Epithelial cell of proximal tubule (primary cell): ENCODE data around the gene AFTPH. TPM values are rescaled to one million over a fixed set of nuclear protein-coding genes. Genes with fewer than 3 reads are reported as not detected.

Experiments used
- DNase-seq: peaks from one replicate; pipeline ENCODE4 v3.0.0-alpha.2; 2011; ENCODE audit warnings: low read depth
- H3K4me3 ChIP-seq: 2 replicates; pipeline ENCODE4 v1.5.1; 2011; ENCODE audit warnings: low read depth, mild to moderate bottlenecking, low read length
- CTCF ChIP-seq: conservative IDR thresholded peaks from 2 replicates; pipeline ENCODE4 v1.5.1; 2012; ENCODE audit warnings: low read depth, mild to moderate bottlenecking, low read length
- total RNA-seq: library from RNA; depleted of rRNA; stranded (reverse); fragments of >200 nt; gene quantifications from 2 replicates; pipeline ENCODE4 v1.2.3, GENCODE V29; 2015

Gene AFTPH
- total RNA-seq, 1 donor from 2014 or later, result 12.1 TPM

DNA sequence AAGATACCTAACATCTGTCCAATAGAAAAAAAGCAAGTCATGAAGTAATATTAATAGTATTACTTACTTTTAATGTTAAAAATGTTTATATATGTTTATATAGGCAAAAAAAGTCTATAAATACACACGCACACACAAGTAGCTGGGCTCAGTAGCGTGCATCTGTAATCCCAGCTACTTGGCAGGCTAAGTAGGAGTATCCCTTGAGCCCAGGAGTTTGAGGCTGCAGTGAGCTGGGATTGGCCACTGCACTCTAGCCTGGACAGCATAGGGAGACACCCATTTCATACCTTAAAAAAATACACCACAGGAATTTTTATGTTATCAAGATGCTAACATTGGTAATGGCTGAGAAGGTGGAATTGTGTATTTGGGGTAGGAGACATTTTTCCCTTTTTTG is 17.4 kb upstream of the AFTPH start:
- H3K4me3 ChIP-seq, result no peak overlapping the region
- DNase-seq, result no peak
- no peak for TF ChIP-seq CTCF

- TF ChIP-seq CTCF, result no peak
- no peak overlapping the region for H3K4me3 ChIP-seq
- no peak for DNase-seq
Observed at GRCh38 chr2:64514008-64514407, 10.1 kb upstream of the AFTPH start.

GRCh38 chr2:64515086-64515485 is 9.0 kb upstream of the AFTPH start:
- no peak overlapping the region for H3K4me3 ChIP-seq
- no peak for DNase-seq
- TF ChIP-seq CTCF, result no peak

- H3K4me3 ChIP-seq, result no peak overlapping the region
- DNase-seq, result no peak
Observed at GRCh38 chr2:64516651-64517510, 7.2 kb upstream of the AFTPH start.

GRCh38 chr2:64517511-64517884 is 6.6 kb upstream of the AFTPH start:
- no peak for DNase-seq
- TF ChIP-seq CTCF, result no peak
- no peak overlapping the region for H3K4me3 ChIP-seq

More at GRCh38 chr2:64516651-64517510, 7.2 kb upstream of the AFTPH start:
- TF ChIP-seq CTCF, result no peak

- TF ChIP-seq CTCF, result peak; percentile 86
- H3K4me3 ChIP-seq, result peak overlapping the region; percentile 95
- DNase-seq, result no peak
Observed at GRCh38 chr2:64522843-64523428, 1.2 kb upstream of the AFTPH start.
